Stimulated activated CD4-positive, alpha-beta T cell treated with anti-CD3 and anti-CD28 coated beads, TNF-alpha, amount 100 ng/mL, for 24 hours (primary cell): ENCODE results near the gene SLC9C1.

Experiments used
- DNase-seq, 3 experiments: peaks; one replicate each; pipeline ENCODE4 v3.0.0-alpha.2; 2020; ENCODE audit warnings: low read depth in 3 of 3

SLC9C1 gene

DNA sequence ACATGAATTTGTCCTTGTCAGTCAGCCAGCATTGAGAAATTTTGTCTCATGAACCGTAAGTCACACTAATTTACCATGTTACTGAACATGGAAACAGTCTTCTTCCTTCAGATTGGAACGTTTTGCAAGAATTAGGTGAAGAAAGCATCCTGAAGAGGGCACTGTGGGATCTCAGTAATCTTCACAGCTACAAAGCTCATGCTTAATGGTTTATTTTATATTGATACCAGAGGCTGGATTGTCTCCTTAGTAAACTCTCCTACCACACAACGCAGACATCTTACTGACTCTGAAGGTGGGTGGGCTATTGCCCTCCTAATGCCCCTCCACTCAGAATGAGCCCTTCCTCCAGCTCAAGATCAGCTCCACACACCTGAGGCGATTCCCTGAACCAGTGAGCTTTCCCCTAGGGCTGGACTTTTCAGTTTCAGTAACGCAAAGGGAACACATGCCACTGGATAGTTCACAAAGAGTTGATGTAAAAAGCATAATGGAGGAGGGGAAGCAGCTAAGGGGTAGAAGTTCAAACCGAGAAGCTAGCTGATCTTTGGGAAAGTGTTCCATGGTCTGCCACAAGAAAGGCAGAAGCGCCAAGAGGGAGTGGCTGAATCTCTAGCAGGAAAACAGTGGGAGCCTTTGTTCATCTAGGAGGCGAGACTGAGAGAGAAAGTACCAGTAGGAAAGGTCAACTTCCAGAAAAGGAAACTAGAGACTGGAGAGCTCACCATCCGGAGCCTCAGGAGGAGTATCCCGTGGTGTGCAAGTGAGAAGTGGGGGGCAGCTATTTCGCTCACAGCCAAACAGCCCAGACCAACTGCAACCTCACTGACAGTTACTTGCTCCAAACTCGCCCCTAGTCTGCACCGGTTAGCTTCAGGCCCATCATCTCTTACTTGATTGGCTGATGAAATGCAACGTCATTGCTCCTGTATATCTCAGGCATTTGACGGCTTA, at the start of gene SLC9C1:
Gene SLC9C1 (minus strand): TSS at position 849 of the 954 bp plus-strand sequence. CDS start 7,425 bp downstream, outside the sequence.
- no peak for DNase-seq

DNA sequence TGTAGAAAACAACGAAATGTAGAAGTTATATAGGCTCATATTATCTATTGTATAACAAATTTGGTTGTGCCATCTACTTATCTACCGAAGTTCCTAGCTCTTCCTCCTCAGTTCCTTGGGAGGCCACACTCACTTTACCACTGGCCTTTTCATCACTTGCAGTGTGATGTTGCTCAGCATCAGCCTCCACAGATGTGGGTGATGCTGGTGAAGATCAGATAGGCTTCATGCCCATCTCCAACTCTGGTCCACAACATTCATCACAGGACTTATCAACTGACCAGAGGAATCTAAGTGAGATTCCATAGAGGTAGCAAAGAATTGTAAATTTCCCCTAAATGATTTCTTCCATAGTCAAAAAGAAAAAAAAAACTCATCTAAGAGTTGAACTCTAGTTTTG, 47.4 kb upstream of the SLC9C1 start:
- DNase-seq, result no peak

DNA sequence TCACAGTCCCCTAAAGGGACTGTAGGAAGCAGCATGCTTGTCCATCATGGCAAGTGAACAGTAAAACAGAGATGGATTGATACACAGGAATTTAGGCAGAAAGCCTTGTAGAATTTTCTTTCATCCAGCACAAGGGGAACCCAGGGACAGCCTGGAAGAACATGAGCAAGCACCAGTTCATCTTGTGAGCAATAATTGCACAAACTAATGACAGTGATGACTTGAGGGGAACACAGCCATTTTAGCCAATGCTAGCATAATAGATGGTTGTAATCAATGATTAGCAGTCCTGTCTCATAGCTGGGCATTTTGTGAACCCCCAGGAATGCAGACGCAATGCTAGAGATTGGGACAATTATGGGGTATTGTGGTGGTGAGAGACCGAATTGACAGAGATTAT, 45.6 kb upstream of the SLC9C1 start:
- DNase-seq, result no peak

DNA sequence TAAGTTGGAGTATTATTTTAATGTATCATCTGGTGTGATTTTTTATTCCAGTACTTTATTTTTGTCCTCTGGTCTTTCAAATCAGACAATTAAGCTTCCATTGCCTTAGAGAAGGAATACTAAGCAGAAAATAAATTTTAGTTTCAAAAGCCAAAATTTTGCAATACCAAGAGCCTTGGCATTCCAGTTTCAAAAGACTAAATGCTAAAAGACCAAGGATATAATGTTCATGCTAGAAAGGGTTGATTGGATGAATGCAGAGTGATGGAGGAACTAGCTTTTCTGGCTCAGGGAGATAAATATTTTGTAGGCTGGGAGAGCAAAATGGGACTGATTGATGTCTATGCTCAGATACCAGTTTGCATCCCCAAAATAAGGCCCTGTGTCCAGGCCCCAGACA, 45.1 kb upstream of the SLC9C1 start:
- no peak for DNase-seq

DNA sequence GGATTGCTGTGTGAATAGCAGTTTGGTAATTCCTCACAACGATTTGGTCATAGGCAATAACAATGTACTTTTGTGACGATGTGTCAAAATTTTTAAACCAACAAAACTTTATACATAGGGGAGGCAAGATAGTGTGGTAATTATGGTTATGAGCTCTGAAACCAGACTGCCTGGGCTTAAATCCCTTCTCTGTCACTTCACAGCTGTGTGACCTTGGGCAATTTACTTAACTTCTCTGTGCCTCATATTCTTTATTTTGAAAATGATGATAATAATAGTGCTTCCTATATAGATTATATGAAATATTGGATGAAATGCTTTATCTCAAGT, 44.7 kb upstream of the SLC9C1 start:
- DNase-seq, result no peak

DNA sequence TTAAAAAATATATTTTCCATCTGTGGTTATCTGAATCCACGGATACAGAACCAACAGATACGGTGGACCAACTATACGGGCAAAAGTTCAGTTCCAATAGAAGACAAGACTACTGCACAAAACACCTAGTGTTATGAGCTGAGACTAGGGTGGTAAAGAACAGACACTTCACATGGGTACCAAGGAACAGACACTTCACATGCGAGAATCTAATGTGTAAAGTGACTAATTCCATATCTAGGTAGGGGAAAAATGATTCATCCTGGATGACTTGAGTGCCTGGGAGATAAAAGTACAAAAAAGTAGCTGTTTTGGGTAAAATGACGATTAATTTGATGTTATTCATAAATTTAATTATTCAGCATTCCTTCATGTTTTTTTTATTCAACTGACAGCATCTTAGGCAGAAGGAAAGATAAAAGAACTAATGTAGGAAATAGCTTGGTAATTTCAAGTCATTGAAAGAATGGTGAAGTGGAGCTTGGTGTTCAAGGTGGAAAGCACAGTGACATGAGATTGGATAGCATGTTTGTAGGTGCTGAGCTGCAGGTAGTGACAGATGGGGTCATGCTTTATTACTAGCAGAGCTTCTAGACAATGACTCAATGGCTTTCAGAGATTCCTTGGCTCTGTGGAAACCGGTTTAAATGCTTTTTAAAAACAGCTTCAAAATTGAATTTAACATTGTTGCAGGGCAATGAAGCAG, 44.2 kb upstream of the SLC9C1 start:
- DNase-seq, result no peak

DNA sequence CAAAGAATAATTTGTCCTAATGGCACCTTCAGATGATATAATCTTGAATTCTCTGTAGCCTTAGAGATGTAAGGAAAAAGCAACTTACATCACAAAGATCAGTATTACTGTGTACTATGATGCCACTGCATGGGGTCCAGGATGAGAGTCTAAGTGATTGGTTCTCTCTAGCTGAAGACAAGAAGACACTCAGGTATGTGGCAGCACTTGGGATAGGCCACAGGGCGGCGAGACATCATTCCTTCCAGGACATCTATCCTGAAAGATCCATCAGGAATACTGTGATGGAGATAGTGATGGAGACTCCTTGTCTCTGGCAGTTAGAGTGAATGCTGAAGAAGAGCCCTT, 41.4 kb upstream of the SLC9C1 start:
- no peak for DNase-seq

DNA sequence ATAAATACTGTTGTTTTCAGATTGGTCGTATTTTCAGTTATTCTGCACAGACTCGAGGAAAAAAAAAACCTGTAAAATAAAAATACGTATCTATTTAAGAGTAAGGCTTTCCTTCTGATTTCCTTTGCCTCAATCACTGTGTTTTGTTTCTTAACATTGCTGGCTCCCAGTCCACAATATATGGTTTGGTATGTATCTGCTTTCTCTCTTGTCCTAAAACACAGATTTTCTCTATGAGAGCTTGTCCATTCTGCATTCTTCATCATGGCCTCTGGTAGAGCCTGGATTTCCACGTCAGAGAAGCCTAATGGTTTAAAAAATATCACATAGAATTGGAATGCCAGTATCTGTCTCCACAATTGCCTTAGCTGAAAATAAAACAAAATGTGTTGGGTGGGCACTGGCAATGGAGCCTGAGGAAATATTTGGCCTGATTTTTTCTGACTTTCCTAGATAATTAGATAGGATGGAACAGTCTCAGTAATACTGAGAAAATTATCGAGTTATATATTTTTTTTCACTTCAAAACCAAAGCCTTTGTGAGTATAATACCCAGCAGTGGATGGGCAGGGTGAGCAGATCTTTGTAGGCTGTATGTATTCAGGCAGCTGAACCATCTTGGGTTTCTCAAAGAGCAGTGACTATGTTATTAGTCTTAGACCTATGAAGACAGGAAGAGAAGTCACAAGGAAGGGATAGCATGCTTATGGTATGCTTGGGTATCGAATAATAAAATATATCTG, 40.8 kb upstream of the SLC9C1 start:
- no peak for DNase-seq

DNA sequence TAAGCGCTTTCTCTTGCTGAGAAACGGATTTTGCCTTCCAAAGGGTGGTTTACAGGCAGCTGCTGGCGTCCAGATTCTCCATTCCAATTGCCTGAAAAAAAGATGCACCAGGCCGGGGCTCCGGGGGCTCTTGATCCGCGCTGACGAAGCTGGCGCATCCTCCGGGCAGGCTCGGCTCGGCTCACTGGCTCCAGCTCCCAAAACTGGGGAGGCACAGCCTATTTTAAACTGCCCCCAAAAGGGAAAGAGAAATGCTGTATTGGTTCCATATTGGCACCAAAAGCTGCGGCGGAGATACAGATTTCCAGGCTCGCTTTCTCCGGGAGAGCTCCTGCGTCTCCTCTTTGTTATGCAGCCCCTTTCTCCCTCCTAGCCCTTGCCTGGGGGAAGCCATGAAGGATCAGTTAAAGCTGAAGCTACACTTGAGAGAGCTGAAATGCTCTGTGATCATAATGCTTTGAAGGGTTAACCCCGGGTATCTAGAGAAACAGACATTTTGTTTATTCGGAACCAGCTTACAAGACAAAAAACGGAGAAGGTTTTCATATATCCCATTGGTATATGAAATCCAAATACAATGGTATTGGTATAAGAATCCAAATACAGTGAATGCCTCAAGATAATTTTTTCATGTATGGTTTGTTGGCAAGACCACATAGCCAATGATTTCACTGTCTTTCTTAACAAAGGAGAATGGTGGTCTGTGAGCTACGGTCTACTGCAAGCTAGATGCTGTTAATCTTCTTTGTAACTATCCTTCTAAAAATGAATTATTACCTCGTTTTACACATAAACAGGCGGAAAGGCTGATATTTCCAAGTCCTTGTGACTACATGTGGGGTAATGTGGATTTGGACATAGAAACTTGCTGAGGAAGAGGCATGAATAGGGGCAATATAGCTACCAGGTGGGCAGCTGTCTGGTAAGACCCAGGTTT, 39.6 kb upstream of the SLC9C1 start:
- DNase-seq, result no peak

DNA sequence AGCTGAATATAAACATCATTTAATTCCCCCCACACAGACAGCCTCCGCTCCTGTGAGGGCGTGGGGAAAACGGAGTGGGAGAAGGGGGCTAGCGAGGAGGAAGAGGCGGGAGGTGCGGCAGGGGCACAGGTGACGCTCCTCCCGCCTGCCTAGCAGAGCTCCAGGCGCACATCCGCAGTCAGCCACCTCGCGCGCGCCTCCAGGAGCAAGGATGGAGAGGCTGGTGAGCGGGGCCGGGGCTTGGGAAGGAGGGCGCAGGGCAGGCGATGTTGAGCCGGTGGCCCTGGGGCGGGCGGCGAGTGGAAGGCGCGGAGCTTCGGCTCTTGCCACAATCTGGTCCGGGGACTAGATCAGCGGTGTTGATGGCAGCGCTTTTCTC, 39.0 kb upstream of the SLC9C1 start, which contains the start of gene CD200:
Gene CD200 (plus strand): TSS at position 155 of the 379 bp plus-strand sequence. CDS start 57 bp downstream, at position 212.
- DNase-seq, result peak; percentile 21 to 67 (median 38)

DNA sequence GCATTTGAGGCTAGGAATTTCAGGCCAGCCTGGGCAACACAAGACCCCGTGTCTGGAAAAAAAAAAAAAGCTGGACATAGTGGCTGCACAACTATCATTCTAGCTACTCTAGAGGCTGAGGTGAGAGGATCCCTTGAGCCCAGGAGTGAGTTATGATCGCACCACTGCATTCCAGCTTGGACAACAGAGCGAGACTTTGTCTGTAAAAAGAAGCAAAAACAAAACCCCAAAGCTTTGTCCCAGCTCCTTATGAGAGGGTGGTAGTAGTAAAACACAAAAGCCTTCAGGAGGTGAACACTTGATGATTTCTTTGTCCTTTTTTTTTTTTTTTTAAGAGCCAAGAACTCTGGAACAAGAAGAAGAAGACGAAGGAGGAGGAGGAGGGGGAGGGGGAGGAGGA, 37.8 kb upstream of the SLC9C1 start:
- DNase-seq, result no peak

DNA sequence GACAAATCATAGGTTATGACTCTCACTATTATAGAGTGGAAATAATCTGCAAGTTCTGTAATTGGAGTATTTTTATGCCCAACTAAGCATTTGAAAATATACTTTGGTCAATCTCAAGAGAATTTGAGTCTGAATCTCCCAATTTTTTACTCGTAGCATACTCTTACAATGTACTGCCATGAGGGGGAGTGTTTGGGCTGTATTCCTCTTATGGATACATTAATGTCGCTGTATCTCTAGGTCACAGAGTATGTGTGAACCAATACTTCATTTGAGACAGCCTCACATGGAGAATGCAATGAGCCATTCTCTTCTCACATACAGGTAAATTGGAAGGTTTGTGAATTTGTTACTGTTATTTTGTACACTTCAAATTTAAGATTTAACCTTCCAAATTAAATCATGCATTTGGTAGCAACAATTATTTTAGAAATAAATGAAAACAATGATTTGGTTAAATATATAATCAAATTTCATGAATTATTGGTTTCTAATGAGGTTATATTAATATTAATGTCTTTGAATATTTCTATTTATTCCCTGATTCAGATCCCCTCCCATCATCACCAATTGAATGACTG, 33.4 kb upstream of the SLC9C1 start:
- no peak for DNase-seq

DNA sequence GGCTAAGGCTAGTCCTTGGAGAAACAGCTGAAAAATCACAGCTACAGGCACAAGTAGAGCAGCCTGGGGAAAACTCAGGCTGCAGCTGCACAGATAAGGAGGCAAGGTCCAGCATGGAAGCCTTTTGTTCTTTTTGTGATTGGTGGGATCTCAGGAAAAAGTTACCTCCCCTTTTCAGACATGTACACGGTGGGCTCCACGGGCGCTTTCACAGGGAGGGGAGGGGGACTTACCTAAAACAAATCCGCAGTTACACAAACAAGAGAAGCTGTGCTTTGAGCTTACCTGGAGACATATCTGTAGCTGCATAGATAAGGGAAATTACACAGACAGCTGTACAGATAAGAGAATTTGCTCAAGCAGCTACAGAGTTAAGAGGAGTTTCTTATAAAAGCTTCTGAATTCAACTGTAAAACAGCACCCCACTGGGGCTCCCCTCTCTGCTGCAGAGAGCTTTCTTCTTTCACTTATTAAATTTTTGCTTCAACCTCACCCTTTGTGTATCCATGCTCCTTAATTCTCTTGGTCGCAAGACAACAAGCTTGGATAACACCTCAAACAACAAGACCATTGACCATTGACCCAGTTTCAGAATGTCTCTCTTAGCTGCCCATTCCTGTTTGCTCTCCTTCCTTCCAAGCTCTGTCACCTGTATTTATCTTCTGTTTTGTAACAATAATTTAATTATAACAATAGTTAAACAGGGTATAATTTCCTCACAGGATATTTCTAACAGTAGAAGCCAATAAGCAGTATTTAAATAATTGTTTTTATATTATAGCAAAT, 28.0 kb upstream of the SLC9C1 start:
- no peak for DNase-seq

DNA sequence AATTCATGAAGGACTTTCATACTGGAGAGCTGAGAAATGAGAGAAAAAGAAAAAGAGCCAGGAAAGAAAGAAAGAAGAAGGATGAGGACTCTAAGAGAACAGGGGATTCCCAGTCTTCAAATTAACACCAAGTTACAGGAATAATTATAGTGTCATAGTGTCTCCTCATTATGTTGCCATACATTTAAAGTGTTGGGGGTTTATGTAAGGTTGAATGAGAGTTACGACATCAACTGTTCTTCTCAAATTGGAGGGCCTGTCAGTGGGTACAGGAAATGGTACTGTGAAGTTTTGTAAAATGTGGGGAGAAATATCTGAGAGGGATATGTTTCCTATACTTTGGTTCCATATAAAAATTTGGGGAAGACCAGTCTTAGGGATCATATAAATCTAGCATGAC, 26.7 kb upstream of the SLC9C1 start:
- no peak for DNase-seq

DNA sequence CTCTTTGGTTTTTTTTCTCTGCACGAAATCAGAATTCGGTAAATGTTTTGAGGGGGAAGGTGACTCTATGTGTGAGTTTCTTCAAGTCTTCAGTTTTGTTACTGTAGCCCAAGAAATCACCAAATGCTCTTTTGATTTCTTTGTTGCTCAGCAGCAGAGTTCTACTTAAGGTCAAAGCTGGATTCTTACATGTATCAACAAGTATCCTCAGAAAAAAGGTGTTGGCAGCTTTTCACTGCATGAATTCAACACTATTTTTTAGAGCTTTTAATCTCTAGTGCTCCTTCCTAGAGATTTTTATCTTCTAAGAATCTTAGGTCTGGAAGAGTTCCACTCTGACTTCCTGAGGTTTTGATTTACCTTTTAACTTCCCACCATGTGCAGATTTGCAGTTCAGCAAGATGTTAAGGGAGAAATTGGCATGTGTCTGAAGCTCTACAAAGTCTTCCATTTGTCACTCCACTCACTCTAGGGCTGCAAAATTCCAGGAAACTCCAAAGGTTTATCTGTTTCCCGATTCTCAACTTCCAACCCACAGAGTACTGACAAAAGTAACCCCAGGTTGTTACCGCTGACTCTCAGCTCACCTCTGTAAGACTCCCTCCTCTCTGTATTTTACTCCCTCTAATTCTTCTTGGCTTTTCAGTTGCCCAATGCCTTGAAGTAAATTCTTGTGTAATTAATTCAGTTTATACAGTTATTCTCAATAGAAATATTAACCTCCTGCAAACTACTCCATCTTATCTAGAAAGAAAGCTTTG, 25.7 kb upstream of the SLC9C1 start:
- no peak for DNase-seq

DNA sequence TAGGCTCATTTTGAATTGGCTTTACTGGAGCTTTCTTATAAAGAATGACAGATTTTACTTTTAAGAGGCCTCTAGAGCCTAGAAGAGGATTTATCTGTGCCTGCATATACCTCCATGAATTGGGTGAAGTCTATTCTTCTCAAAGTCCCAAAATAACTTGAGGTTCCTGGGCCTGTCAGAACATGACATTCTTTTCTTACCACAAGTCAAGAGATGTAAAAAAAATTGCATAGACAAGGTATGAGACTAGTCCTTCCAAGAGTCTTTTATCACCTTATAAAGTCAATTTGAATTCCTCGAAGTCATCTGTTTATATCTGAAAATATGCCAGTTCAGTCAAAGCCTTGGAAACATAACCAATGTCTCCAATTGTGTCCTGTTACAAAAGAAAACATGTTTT, 21.8 kb upstream of the SLC9C1 start:
- no peak for DNase-seq

DNA sequence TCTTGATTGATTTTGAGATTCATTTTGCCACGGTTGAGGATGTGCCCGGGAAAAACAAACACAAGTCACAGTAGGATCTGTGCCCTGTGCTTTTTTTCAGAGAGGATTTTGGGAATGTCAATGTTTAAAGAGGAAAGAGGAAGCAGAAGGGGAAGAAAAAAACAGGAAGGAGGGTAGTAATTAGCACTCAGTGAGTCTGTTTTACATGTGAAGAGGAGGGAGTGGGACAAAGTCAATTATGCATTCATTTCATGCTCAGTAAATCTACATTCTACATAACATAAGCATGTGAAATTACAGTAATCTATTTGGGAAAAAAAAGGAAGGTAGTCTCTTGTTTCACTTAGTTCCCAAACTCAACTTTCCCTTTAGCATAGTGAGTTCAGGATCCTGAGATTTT, 20.6 kb upstream of the SLC9C1 start:
- no peak for DNase-seq

DNA sequence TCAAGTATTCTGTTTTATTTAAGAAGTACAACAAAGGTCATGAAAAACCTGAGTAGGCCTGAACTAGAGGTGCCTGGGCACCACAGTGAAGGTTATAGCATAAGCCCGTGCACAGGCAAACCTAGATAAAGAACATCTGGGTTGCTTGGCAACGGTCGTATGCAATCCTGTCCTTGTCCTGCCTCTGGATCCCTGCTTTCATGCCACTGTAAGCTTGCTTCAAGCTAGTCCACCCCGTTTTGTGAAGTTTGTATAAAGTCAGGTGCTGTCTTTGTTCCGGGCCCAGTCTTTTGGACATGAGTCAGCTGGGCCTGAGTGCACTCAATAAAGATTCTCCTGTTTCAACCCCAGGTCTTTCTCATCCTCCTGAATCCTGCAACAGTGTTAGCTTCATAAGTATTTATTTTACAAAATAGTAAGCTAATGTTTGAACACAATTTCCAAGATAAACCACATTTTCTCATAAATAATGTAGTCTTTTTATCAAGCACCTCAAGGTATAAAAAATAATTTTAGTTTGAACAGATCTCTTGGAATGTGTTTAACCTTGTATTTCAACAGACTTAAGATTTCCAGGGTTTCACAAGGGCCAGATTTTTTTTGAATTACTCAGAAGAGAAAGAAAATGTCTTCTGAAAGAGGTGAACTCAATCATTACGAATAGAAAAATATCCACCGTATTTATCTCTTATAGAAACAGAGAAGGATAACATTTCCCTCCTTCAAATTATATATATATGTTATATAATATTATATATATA, 14.3 kb upstream of the SLC9C1 start:
- no peak for DNase-seq

DNA sequence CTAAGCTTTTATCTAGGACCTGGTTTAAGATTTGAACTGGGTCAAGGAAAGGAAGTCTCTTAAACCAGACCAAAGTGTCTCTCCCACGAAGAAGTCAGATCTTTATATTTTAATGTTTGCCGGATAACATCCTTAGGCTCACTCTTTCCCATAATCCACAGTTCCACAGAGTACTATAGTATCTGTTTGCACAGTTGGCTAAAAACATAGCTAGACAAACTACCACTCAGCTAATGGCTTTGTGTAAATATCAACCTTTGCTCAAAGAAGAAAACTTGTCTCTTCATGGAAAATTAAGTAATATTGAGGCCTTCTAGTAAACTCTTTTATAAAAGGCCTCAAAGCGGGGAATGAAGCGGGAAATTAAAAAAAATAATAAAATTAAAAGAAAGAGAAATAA, 13.5 kb upstream of the SLC9C1 start:
- DNase-seq, result no peak
